ENCODE results near the gene SNUPN.

DNA sequence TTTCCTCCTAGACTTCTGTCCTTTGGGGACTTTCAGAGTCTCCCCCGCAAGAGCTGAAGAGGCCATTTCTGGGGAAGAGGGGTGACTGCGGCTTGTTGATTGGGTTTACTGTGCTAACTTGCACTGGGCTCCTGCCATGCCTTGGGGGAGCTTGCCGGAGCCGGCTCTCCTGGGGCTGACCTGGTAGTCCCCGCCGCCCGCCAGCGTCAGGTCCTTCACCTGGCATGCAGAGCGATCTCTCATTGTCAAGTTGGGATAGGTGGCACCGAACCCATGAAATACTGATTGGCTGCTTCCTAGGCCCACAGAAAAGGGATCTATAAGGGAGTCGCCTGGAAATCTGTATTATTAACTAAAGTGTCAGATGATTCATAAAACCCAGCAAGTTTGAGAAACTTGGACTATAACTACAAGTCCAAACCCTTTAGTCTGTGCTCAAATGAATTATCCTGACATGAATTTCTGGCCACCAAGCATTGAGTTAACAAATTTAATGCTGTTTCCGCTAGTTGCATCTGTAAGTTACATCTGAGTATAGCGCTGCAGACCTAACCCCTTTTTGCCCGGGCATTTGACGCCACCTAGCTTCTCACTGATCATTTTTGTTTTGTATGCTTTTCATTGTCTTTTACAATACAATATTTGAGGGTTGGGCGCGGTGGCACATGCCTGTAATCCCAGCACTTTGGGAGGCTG, 15.1 kb upstream of the SNUPN start:
- TF ChIP-seq, protein P1, sequence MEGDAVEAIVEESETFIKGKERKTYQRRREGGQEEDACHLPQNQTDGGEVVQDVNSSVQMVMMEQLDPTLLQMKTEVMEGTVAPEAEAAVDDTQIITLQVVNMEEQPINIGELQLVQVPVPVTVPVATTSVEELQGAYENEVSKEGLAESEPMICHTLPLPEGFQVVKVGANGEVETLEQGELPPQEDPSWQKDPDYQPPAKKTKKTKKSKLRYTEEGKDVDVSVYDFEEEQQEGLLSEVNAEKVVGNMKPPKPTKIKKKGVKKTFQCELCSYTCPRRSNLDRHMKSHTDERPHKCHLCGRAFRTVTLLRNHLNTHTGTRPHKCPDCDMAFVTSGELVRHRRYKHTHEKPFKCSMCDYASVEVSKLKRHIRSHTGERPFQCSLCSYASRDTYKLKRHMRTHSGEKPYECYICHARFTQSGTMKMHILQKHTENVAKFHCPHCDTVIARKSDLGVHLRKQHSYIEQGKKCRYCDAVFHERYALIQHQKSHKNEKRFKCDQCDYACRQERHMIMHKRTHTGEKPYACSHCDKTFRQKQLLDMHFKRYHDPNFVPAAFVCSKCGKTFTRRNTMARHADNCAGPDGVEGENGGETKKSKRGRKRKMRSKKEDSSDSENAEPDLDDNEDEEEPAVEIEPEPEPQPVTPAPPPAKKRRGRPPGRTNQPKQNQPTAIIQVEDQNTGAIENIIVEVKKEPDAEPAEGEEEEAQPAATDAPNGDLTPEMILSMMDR (IDR thresholded peaks at IDR 0.05), result peak in 2 of 7 experiments; percentile 28 to 37
- TF ChIP-seq POLR2A (IDR thresholded peaks at IDR 0.05), result no peak

Measured in body of pancreas (tissue), 4 donors.